ENCODE results near the gene LAMA2. TPM values are rescaled to one million over a fixed set of nuclear protein-coding genes. Genes with fewer than 3 reads are reported as not detected.

Gene LAMA2
- total RNA-seq, 1 donor from 2014 or later = 107 TPM

GRCh38 chr6:129263176-129263575, 380.2 kb downstream of the LAMA2 start:
- DNase-seq (ENCODE audit: low spot score) = no peak

GRCh38 chr6:129264480-129265045, 381.6 kb downstream of the LAMA2 start:
- no peak for DNase-seq (ENCODE audit: low spot score)

GRCh38 chr6:129267028-129267427, 384.1 kb downstream of the LAMA2 start:
- no peak for DNase-seq (ENCODE audit: low spot score)

GRCh38 chr6:129269076-129269475, 386.1 kb downstream of the LAMA2 start:
- DNase-seq (ENCODE audit: low spot score) = no peak

GRCh38 chr6:129269891-129270290, 387.0 kb downstream of the LAMA2 start:
- no peak for DNase-seq (ENCODE audit: low spot score)

GRCh38 chr6:129270450-129270849, 387.5 kb downstream of the LAMA2 start:
- no peak for DNase-seq (ENCODE audit: low spot score)

- DNase-seq (ENCODE audit: low spot score) = no peak
Measured at GRCh38 chr6:129273161-129273560, 390.2 kb downstream of the LAMA2 start.

GRCh38 chr6:129276461-129276860, 393.5 kb downstream of the LAMA2 start:
- DNase-seq (ENCODE audit: low spot score) = no peak

- DNase-seq (ENCODE audit: low spot score) = no peak
Measured at GRCh38 chr6:129276986-129277385, 394.0 kb downstream of the LAMA2 start.

- no peak for DNase-seq (ENCODE audit: low spot score)
Measured at GRCh38 chr6:129279343-129280292, 396.7 kb downstream of the LAMA2 start.

GRCh38 chr6:129280293-129280644, 397.3 kb downstream of the LAMA2 start:
- DNase-seq (ENCODE audit: low spot score) = no peak

GRCh38 chr6:129280749-129281148, 397.8 kb downstream of the LAMA2 start:
- no peak for DNase-seq (ENCODE audit: low spot score)

GRCh38 chr6:129281168-129281796, 398.3 kb downstream of the LAMA2 start:
- no peak for DNase-seq (ENCODE audit: low spot score)

GRCh38 chr6:129282019-129282418, 399.1 kb downstream of the LAMA2 start:
- DNase-seq (ENCODE audit: low spot score) = no peak

GRCh38 chr6:129284225-129284624, 401.3 kb downstream of the LAMA2 start:
- DNase-seq (ENCODE audit: low spot score) = no peak

- DNase-seq (ENCODE audit: low spot score) = no peak
Measured at GRCh38 chr6:129287231-129288177, 404.6 kb downstream of the LAMA2 start.

- no peak for DNase-seq (ENCODE audit: low spot score)
Measured at GRCh38 chr6:129289442-129289841, 406.5 kb downstream of the LAMA2 start.

GRCh38 chr6:129292836-129293235, 409.9 kb downstream of the LAMA2 start:
- DNase-seq (ENCODE audit: low spot score) = no peak

GRCh38 chr6:129297592-129297991, 414.7 kb downstream of the LAMA2 start:
- no peak for DNase-seq (ENCODE audit: low spot score)

- no peak for DNase-seq (ENCODE audit: low spot score)
Measured at GRCh38 chr6:129302671-129303070, 419.7 kb downstream of the LAMA2 start.

- DNase-seq (ENCODE audit: low spot score) = no peak
Measured at GRCh38 chr6:129306826-129307225, 423.9 kb downstream of the LAMA2 start.

GRCh38 chr6:129307845-129308244, 424.9 kb downstream of the LAMA2 start:
- no peak for DNase-seq (ENCODE audit: low spot score)

Data from umbilical cord (tissue), 2 donors.